Activated CD4-positive, alpha-beta T cell treated with anti-CD3 and anti-CD28 coated beads for 36 hours (primary cell): ENCODE data around the gene LRRK1. TPM values are rescaled to one million over a fixed set of nuclear protein-coding genes. Genes with fewer than 3 reads are reported as not detected.
"Not testable (repeated sequence)": the region's sequence is repeated elsewhere in the genome, so short reads cannot be mapped to it uniquely, and the experiment has no call there.

Experiments used
- ATAC-seq: fragments of 200-7000 bp; cut with Tn5 transposase; one replicate; pipeline ENCODE4 v1.10.0; 2021; ENCODE audit warnings: mild to moderate bottlenecking, moderate library complexity
- CTCF ChIA-PET: fragments of 350-600 bp; sonication (Branson Sonifier 250); formaldehyde crosslinking; loops from one replicate; lab custom pipeline; 2021; ENCODE audit warnings: antibody characterized with exemption; lab: Charles Lee
- POLR2A ChIA-PET: fragments of 350-600 bp; sonication (Branson Sonifier 250); formaldehyde crosslinking; loops from one replicate; lab custom pipeline; 2021; ENCODE audit warnings: antibody characterized with exemption, inconsistent platforms; lab: Charles Lee
- DNase-seq: peaks from one replicate; pipeline ENCODE4 v3.0.0-alpha.2; 2020
- H3K27ac Mint-ChIP-seq: one replicate; pipeline ENCODE4 v1.8.0; 2021; ENCODE audit warnings: mixed read lengths
- H3K27me3 Mint-ChIP-seq: one replicate; pipeline ENCODE4 v1.8.0; 2021; ENCODE audit warnings: mixed read lengths
- H3K36me3 Mint-ChIP-seq: one replicate; pipeline ENCODE4 v1.8.0; 2021; ENCODE audit warnings: low read depth, mixed read lengths
- H3K4me1 Mint-ChIP-seq: one replicate; pipeline ENCODE4 v1.8.0; 2021; ENCODE audit warnings: mixed read lengths
- H3K4me3 Mint-ChIP-seq: one replicate; pipeline ENCODE4 v1.8.0; 2021; ENCODE audit warnings: mild to moderate bottlenecking, moderate library complexity, mixed read lengths
- H3K9me3 Mint-ChIP-seq: one replicate; pipeline ENCODE4 v1.8.0; 2021; ENCODE audit warnings: low read depth, mixed read lengths
- intact Hi-C, 2 experiments: fragments of 100-400 bp; cut with DNase I in 1 of 2; cut with micrococcal nuclease in 1 of 2; formaldehyde crosslinking; loops; one replicate each; pipeline versions ENCODE4 v1.14.2 to v1.15.1; 2022 to 2024; cut with DNase I, micrococcal nuclease
- total RNA-seq, 2 experiments: library from RNA; stranded (reverse); gene quantifications; one replicate each; pipeline ENCODE4 v1.2.3, GENCODE V29; 2021

LRRK1 gene
- total RNA-seq, 2 experiments from 2014 or later: 0.35 to 0.73 TPM

- no peaks in the 10 kb centered on the region for H3K4me1 Mint-ChIP-seq
- no peak overlapping the region for H3K27ac Mint-ChIP-seq
- POLR2A ChIA-PET: interaction anchor here (1.1 kb wide), 1 partner anchor 80 kb away, joined by 3 read pairs; no protein-coding TSS in a partner anchor
- no peaks in the 10 kb centered on the region for H3K27me3 Mint-ChIP-seq
- intact Hi-C loops: loop anchor here (1.0 to 10.0 kb wide), 4 partner anchors 71 to 557 kb away; no protein-coding TSS in a partner anchor
- H3K36me3 Mint-ChIP-seq: no peaks in the 10 kb centered on the region
- H3K9me3 Mint-ChIP-seq: no peaks in the 10 kb centered on the region
- DNase-seq: no peak
- H3K4me3 Mint-ChIP-seq: no peak overlapping the region
- ATAC-seq: no peak
- CTCF ChIA-PET: interaction anchor here (0.7 to 4.1 kb wide), 10 partner anchors 10 to 173 kb away, joined by 3 to 22 read pairs (median 4); no protein-coding TSS in a partner anchor
Measured at GRCh38 chr15:101088271-101088670, 169.1 kb downstream of the LRRK1 start.

GRCh38 chr15:101088788-101089578 lies 169.8 kb downstream of the LRRK1 start:
- H3K4me1 Mint-ChIP-seq: no peaks in the 10 kb centered on the region
- no peaks in the 10 kb centered on the region for H3K9me3 Mint-ChIP-seq
- peak; percentile 96 for ATAC-seq
- intact Hi-C loops: loop anchor here (1.0 to 10.0 kb wide), 4 partner anchors 72 to 556 kb away; no protein-coding TSS in a partner anchor
- ChIA-PET CTCF (interaction anchor here (0.7 to 4.1 kb wide), 12 partner anchors 35 to 172 kb away, joined by 3 to 31 read pairs (median 4); no protein-coding TSS in a partner anchor), POLR2A (no interaction called here)
- no peak overlapping the region for H3K4me3 Mint-ChIP-seq
- H3K27ac Mint-ChIP-seq: no peak overlapping the region
- no peaks in the 10 kb centered on the region for H3K27me3 Mint-ChIP-seq
- no peaks in the 10 kb centered on the region for H3K36me3 Mint-ChIP-seq
- DNase-seq: peak; percentile 89

GRCh38 chr15:101089579-101090427 lies 170.6 kb downstream of the LRRK1 start:
- intact Hi-C loops: loop anchor here (2.0 to 10.0 kb wide), 3 partner anchors 73 to 555 kb away; no protein-coding TSS in a partner anchor
- no peak for DNase-seq
- Mint-ChIP-seq H3K4me3 (no peak overlapping the region), H3K36me3 (no peaks in the 10 kb centered on the region), H3K27ac (peak overlapping the region; percentile 19), H3K4me1 (no peaks in the 10 kb centered on the region), H3K27me3 (no peaks in the 10 kb centered on the region), H3K9me3 (no peaks in the 10 kb centered on the region)
- POLR2A ChIA-PET: no interaction called here
- CTCF ChIA-PET: interaction anchor here (0.7 to 2.5 kb wide), 12 partner anchors 36 to 781 kb away, joined by 3 to 31 read pairs (median 3); partner anchors contain the start of gene CHSY1
- ATAC-seq: no peak

- ATAC-seq (no peak), DNase-seq (no peak)
- Mint-ChIP-seq H3K4me3 (no peak overlapping the region), H3K9me3 (no peaks in the 10 kb centered on the region), H3K36me3 (no peaks in the 10 kb centered on the region), H3K27me3 (no peaks in the 10 kb centered on the region), H3K27ac (no peak overlapping the region), H3K4me1 (no peaks in the 10 kb centered on the region)
- CTCF ChIA-PET: interaction anchor here (0.7 to 2.6 kb wide), 10 partner anchors 36 to 171 kb away, joined by 3 to 31 read pairs (median 3); partner anchors contain the start of gene CHSY1
- POLR2A ChIA-PET: no interaction called here
- intact Hi-C loops: no loop called here
Measured at GRCh38 chr15:101090428-101090790, 171.3 kb downstream of the LRRK1 start.

- DNase-seq (no peak), ATAC-seq (no peak)
- CTCF ChIA-PET: interaction anchor here (0.6 to 2.6 kb wide), 6 partner anchors 14 to 165 kb away, joined by 3 to 31 read pairs (median 4); no protein-coding TSS in a partner anchor
- Mint-ChIP-seq H3K27ac (no peak overlapping the region), H3K4me3 (no peak overlapping the region), H3K27me3 (no peaks in the 10 kb centered on the region), H3K36me3 (no peaks in the 10 kb centered on the region), H3K4me1 (no peaks in the 10 kb centered on the region), H3K9me3 (no peaks in the 10 kb centered on the region)
- intact Hi-C loops: no loop called here
- POLR2A ChIA-PET: no interaction called here
Measured at GRCh38 chr15:101091080-101092017, 172.2 kb downstream of the LRRK1 start.

GRCh38 chr15:101092156-101092866 lies 173.2 kb downstream of the LRRK1 start:
- ChIA-PET CTCF (interaction anchor here (0.7 to 2.6 kb wide), 3 partner anchors 13 to 163 kb away, joined by 3 to 11 read pairs (median 3); no protein-coding TSS in a partner anchor), POLR2A (no interaction called here)
- Mint-ChIP-seq H3K27me3 (peaks cover 2% of the 10 kb centered on the region), H3K27ac (no peak overlapping the region), H3K36me3 (no peaks in the 10 kb centered on the region), H3K4me3 (no peak overlapping the region), H3K9me3 (no peaks in the 10 kb centered on the region), H3K4me1 (no peaks in the 10 kb centered on the region)
- ATAC-seq: no peak
- DNase-seq: no peak
- intact Hi-C loops: no loop called here

- ATAC-seq (no peak), DNase-seq (no peak)
- no peaks in the 10 kb centered on the region for H3K9me3 Mint-ChIP-seq
- no peaks in the 10 kb centered on the region for H3K4me1 Mint-ChIP-seq
- no peak overlapping the region for H3K4me3 Mint-ChIP-seq
- H3K27me3 Mint-ChIP-seq: peaks cover 2% of the 10 kb centered on the region
- ChIA-PET POLR2A (no interaction called here), CTCF (interaction anchor here (1.7 to 2.6 kb wide), 2 partner anchors 12 to 85 kb away, joined by 3 to 11 read pairs; no protein-coding TSS in a partner anchor)
- intact Hi-C loops: no loop called here
- no peak overlapping the region for H3K27ac Mint-ChIP-seq
- no peaks in the 10 kb centered on the region for H3K36me3 Mint-ChIP-seq
Measured at GRCh38 chr15:101092867-101093202, 173.7 kb downstream of the LRRK1 start.

GRCh38 chr15:101093958-101094357 lies 174.8 kb downstream of the LRRK1 start:
- peaks cover 2% of the 10 kb centered on the region for H3K27me3 Mint-ChIP-seq
- H3K27ac Mint-ChIP-seq: no peak overlapping the region
- H3K36me3 Mint-ChIP-seq: no peaks in the 10 kb centered on the region
- POLR2A ChIA-PET: no interaction called here
- no peaks in the 10 kb centered on the region for H3K4me1 Mint-ChIP-seq
- H3K4me3 Mint-ChIP-seq: no peak overlapping the region
- ATAC-seq (peak; percentile 51), DNase-seq (no peak)
- intact Hi-C loops: no loop called here
- no peaks in the 10 kb centered on the region for H3K9me3 Mint-ChIP-seq
- CTCF ChIA-PET: interaction anchor here (0.9 kb wide), 1 partner anchor 10 kb away, joined by 3 read pairs; no protein-coding TSS in a partner anchor

GRCh38 chr15:101095796-101096406 lies 176.7 kb downstream of the LRRK1 start:
- POLR2A ChIA-PET, ATAC-seq, H3K4me3 Mint-ChIP-seq, intact Hi-C loops, H3K27ac Mint-ChIP-seq, H3K4me1 Mint-ChIP-seq, H3K36me3 Mint-ChIP-seq, CTCF ChIA-PET, DNase-seq, H3K9me3 Mint-ChIP-seq, H3K27me3 Mint-ChIP-seq: not testable (repeated sequence)

- intact Hi-C loops: no loop called here
- ChIA-PET POLR2A (no interaction called here), CTCF (no interaction called here)
- DNase-seq: no peak
- Mint-ChIP-seq H3K27ac (no peak overlapping the region), H3K4me1 (no peaks in the 10 kb centered on the region), H3K36me3 (no peaks in the 10 kb centered on the region), H3K9me3 (peaks cover 3% of the 10 kb centered on the region), H3K27me3 (peaks cover 2% of the 10 kb centered on the region), H3K4me3 (no peak overlapping the region)
- ATAC-seq: no peak
Measured at GRCh38 chr15:101097111-101097510, 178.0 kb downstream of the LRRK1 start.
